Peyer's patch (tissue), 4 donors: ENCODE data around the gene MMD. TPM values are rescaled to one million over a fixed set of nuclear protein-coding genes. Genes with fewer than 3 reads are reported as not detected.
"Not testable (repeated sequence)": the region's sequence is repeated elsewhere in the genome, so short reads cannot be mapped to it uniquely, and the experiment has no call there.

ENCODE experiments used
- DNase-seq, 3 donors: peaks; one replicate each; pipeline ENCODE4 v3.0.0-alpha.2; 2017 to 2019
- H3K27ac ChIP-seq, 4 donors: fragments of 200-600 bp; sonication (generic); one replicate each; pipeline ENCODE4 v1.5.1; 2016 to 2019
- H3K27me3 ChIP-seq, 2 donors: fragments of 200-600 bp; sonication (generic); one replicate each; pipeline ENCODE4 v1.5.1; 2019
- H3K36me3 ChIP-seq, 3 donors: fragments of 200-600 bp; sonication (generic); one replicate each; pipeline ENCODE4 v1.5.1; 2016 to 2019
- H3K4me1 ChIP-seq, 4 donors: fragments of 200-600 bp; sonication (generic); one replicate each; pipeline ENCODE4 v1.5.1; 2016 to 2019
- H3K4me3 ChIP-seq, 4 donors: fragments of 200-600 bp; sonication (generic); 1 replicate in 3 of 4; 2 replicates in 1 of 4; pipeline ENCODE4 v1.5.1; 2016 to 2019; ENCODE audit warnings: mild to moderate bottlenecking in 1 of 4
- H3K9me3 ChIP-seq, 4 donors: fragments of 200-600 bp; sonication (generic); one replicate each; pipeline ENCODE4 v1.5.1; 2016 to 2019; ENCODE audit warnings: mild to moderate bottlenecking in 1 of 4
- CTCF ChIP-seq, 6 experiments: fragments of 450-650 bp in 4 of 6; fragments of 200-600 bp in 2 of 6; sonication (generic) in 1 of 6; IDR thresholded peaks; one replicate each; pipeline ENCODE4 v1.5.1; 2017 to 2019; ENCODE audit warnings: antibody characterized with exemption in 6 of 6, mild to moderate bottlenecking in 3 of 6, moderate library complexity in 1 of 6
- POLR2A ChIP-seq, 2 donors: fragments of 450-650 bp; IDR thresholded peaks; one replicate each; pipeline ENCODE4 v1.5.1; 2017; ENCODE audit warnings: antibody characterized with exemption in 2 of 2, mild to moderate bottlenecking in 2 of 2, moderate library complexity in 2 of 2
- total RNA-seq, 4 donors: library from RNA; depleted of rRNA; stranded (reverse); fragments of >200 nt; gene quantifications; one replicate each; pipeline ENCODE4 v1.1.0, GENCODE V29; 2016

The MMD gene
- total RNA-seq, 4 donors from 2014 or later: 4.5 to 29.7 (median 14.3) TPM

GRCh38 chr17:55446581-55447205, 25.1 kb upstream of the MMD start:
- H3K27ac ChIP-seq: peak overlapping the region in 1 of 4 donors; percentile 48
- H3K27me3 ChIP-seq: no peaks in the 10 kb centered on the region
- no peak for DNase-seq
- H3K9me3 ChIP-seq: no peaks in the 10 kb centered on the region
- peaks cover 0 to 12% (median 2%) of the 10 kb centered on the region in 4 donors for H3K4me1 ChIP-seq
- H3K4me3 ChIP-seq: no peak overlapping the region
- H3K36me3 ChIP-seq: no peaks in the 10 kb centered on the region
- TF ChIP-seq CTCF (IDR thresholded peaks at IDR 0.05): no peak
- TF ChIP-seq POLR2A (IDR thresholded peaks at IDR 0.05): no peak

- Histone ChIP-seq H3K27ac (peak overlapping the region in 2 of 4 donors; percentile 21 to 51), H3K4me1 (peaks cover 0 to 12% (median 2%) of the 10 kb centered on the region in 4 donors)
- not testable (repeated sequence) for H3K4me3 ChIP-seq, H3K36me3 ChIP-seq, H3K9me3 ChIP-seq, H3K27me3 ChIP-seq, DNase-seq
Measured at GRCh38 chr17:55446004-55446403, 24.4 kb upstream of the MMD start.

GRCh38 chr17:55444471-55445441, 23.1 kb upstream of the MMD start:
- no peak for TF ChIP-seq POLR2A (IDR thresholded peaks at IDR 0.05)
- no peak for TF ChIP-seq CTCF (IDR thresholded peaks at IDR 0.05)
- no peaks in the 10 kb centered on the region for H3K9me3 ChIP-seq
- no peaks in the 10 kb centered on the region for H3K36me3 ChIP-seq
- no peak for DNase-seq
- no peak overlapping the region for H3K4me3 ChIP-seq
- peaks cover 0 to 4% (median 2%) of the 10 kb centered on the region in 4 donors for H3K4me1 ChIP-seq
- H3K27me3 ChIP-seq: no peaks in the 10 kb centered on the region
- H3K27ac ChIP-seq: peak overlapping the region in 2 of 4 donors; percentile 10 to 51

- Histone ChIP-seq H3K4me3 (no peak overlapping the region), H3K27ac (peak overlapping the region in 1 of 4 donors; percentile 51), H3K9me3 (no peaks in the 10 kb centered on the region), H3K36me3 (no peaks in the 10 kb centered on the region), H3K27me3 (no peaks in the 10 kb centered on the region), H3K4me1 (peaks cover 0 to 4% (median 2%) of the 10 kb centered on the region in 4 donors)
- TF ChIP-seq POLR2A (IDR thresholded peaks at IDR 0.05): no peak
- TF ChIP-seq CTCF (IDR thresholded peaks at IDR 0.05): no peak
- no peak for DNase-seq
Measured at GRCh38 chr17:55443904-55444303, 22.3 kb upstream of the MMD start.

GRCh38 chr17:55442953-55443683, 21.5 kb upstream of the MMD start:
- no peaks in the 10 kb centered on the region for H3K9me3 ChIP-seq
- no peak for TF ChIP-seq POLR2A (IDR thresholded peaks at IDR 0.05)
- no peak for TF ChIP-seq CTCF (IDR thresholded peaks at IDR 0.05)
- H3K27ac ChIP-seq: peak overlapping the region in 2 of 4 donors; percentile 35 to 63
- H3K27me3 ChIP-seq: no peaks in the 10 kb centered on the region
- no peak for DNase-seq
- no peak overlapping the region for H3K4me3 ChIP-seq
- H3K4me1 ChIP-seq: peaks cover 0 to 4% (median 2%) of the 10 kb centered on the region in 4 donors
- H3K36me3 ChIP-seq: no peaks in the 10 kb centered on the region
